ENCODE data around the gene ARFGAP2.
"Not testable (repeated sequence)": the region's sequence is repeated elsewhere in the genome, so short reads cannot be mapped to it uniquely, and the experiment has no call there.

Gene ARFGAP2

DNA sequence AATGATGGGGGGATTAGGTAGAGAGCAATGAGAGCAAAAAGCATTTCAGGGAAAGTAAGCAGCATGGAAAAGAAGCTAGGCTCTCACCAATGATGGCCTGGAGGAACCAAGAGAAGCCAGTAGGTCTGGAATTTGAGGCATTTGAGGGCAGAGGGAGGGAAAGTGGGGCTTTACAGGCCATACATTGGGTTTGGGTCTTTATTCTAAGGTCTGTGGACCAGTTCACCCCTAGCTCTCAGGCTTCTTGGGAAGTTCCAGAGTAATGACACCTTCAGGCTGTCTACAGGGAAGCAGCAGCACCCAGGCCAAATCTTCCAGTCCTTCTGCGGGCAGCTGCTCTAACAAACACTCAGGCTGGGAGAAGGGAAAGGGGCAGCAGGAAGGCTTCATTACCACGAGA, 29.4 kb downstream of the ARFGAP2 start:
- FAIRE-seq, result no peak

DNA sequence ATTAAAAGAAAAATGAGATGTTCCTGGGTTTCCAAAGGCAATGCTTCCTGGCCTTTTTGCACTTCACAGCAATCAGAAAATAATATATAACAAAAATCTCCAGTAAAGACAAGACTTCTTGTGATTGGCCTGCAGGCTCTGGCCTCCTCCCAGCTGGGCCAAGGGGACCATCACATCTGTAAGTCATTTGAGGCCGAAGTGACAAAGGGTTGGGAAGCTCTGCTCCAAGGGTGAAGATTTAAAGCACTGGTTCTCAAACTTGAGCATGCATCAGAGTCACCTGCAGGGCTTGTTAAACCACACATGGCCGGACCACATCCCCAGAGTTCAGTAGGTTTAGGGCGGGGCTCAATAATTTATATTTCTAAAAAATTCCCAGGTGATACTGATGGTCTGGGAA, 32.1 kb downstream of the ARFGAP2 start:
- FAIRE-seq, result no peak

GRCh38 chr11:47143322-47143721, 33.4 kb downstream of the ARFGAP2 start:
- FAIRE-seq, result no peak

DNA sequence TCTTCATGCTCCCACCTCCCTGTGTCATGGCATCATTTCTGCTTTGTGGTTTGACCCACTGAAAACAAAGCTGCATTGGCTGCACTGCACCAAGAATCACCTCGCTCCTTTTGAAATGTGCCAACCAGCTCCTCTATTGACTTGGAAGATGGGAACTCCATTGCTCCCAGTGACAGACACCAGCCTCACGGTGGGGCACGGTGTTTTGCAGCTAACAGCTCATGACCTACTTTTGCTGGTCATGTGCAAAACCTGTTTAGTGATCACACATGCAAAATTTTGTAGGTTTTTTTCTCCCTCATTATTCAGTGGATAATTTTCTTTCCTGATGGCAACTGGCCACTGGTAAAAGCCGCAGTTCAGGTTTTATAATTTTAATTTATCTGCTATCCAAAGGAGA, 36.8 kb downstream of the ARFGAP2 start:
- FAIRE-seq, result no peak

GRCh38 chr11:47137476-47137875, 39.2 kb downstream of the ARFGAP2 start:
- no peak for FAIRE-seq

DNA sequence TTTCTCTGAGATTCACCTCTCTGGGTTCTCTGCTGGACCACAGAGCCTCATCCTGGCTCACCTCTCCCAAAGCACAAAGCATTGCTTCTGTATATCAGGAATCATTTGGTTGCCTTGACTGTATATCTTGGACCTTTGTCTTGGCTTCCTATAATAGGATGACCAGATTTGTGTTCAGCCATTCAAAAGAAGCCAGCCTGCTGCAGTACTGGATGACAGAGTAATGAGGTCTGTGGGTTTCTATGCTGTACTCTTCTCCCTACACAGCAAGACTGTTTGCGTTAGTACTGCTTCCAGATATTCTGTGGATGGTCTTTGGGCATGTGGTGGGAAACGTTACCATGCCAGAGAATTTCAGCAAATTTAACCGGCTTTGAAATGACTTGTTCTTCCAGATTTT, 39.8 kb downstream of the ARFGAP2 start:
- no peak for FAIRE-seq

- no peak for FAIRE-seq
Measured at GRCh38 chr11:47136327-47136726, 40.4 kb downstream of the ARFGAP2 start.

- no peak for FAIRE-seq
Measured at GRCh38 chr11:47132981-47133380, 43.7 kb downstream of the ARFGAP2 start.

- FAIRE-seq, result no peak
Measured at GRCh38 chr11:47132490-47132889, 44.2 kb downstream of the ARFGAP2 start.

GRCh38 chr11:47131136-47131535, 45.5 kb downstream of the ARFGAP2 start:
- no peak for FAIRE-seq

GRCh38 chr11:47130543-47130942, 46.1 kb downstream of the ARFGAP2 start:
- FAIRE-seq, result no peak

- FAIRE-seq, result no peak
Measured at GRCh38 chr11:47127213-47127612, 49.5 kb downstream of the ARFGAP2 start.

- FAIRE-seq, result no peak
Measured at GRCh38 chr11:47125083-47125482, 51.6 kb downstream of the ARFGAP2 start.

- FAIRE-seq, result no peak
Measured at GRCh38 chr11:47124675-47125074, 52.0 kb downstream of the ARFGAP2 start.

GRCh38 chr11:47123094-47123493, 53.6 kb downstream of the ARFGAP2 start:
- FAIRE-seq, result no peak

DNA sequence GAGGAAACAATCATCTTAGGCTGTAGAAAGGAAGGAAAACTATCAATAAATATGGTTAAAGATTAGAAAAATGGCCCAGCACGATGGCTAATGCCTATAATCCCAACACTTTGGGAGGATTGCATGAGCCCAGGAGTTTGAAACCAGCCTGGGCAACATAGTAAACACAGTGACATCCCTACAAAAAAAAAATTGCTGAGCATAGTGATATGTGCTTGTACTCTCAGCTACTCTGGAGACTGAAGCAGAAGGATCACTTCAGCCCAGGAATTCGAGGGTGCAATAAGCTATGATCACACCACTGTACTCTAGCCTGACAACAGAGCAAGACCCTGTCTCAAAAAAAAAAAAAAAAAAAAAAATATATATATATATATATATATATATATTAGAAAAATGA, 54.9 kb downstream of the ARFGAP2 start:
- FAIRE-seq, result no peak

GRCh38 chr11:47121056-47121455, 55.6 kb downstream of the ARFGAP2 start:
- no peak for FAIRE-seq

DNA sequence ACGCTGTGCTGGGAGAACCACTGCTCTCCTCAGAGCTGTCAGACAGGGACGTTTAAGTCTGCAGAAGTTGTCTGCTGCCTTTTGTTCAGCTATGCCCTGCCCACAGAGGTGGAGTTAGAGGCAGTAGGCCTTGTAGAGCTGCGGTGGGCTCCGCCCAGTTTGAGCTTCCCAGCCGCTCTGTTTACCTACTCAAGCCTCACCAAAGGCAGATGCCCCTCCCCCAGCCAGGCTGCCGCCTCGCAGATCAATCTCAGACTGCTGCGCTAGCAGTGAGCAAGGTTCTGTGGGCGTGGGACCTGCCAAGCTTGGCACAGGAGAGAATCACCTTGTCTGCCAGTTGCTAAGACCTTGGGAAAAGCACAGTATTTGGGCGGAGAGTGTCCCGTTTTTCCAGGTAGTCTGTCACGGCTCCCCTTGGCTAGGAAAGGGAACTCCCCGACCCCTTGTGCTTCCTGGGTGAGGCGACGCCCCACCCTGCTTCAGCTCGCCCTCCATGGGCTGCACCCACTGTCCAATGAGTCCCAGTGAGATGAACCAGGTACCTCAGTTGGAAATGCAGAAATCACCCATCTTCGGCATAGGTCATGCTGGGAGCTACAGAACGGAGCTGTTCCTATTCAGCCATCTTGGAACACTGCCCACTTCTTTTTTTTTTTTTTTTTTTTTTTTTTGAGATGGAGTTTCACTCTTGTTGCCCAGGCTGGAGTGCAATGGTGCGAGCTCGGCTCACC, 57.6 kb downstream of the ARFGAP2 start:
- not testable (repeated sequence) for FAIRE-seq

Data from colon (tissue), 2 donors.